ENCODE measurements around the gene DAGLA. TPM values are rescaled to one million over a fixed set of nuclear protein-coding genes. Genes with fewer than 3 reads are reported as not detected.

The DAGLA gene
- total and polyA plus RNA-seq, 12 donors: 0.44 to 4.2 (median 2.3) TPM

DNA sequence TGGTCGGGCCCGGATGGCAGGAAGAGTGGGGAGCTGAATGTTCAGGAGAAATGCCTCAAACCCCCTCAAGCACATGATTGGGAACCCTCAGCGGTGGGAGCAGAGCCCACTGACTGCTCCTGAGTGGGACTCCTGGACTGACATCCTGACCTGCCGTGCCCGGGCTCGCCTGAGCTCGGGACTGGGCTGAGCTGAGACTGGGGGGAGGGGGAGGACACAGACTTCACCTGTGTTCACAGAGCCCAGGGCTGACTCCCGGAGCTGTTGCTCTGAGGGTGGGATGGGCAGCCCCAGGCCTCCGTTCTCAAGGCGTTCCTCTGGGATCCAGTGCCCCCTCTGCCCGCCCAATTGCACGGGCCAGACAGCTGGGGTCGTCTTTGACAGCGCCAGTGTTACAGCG, 24.6 kb downstream of the DAGLA start:
- Histone ChIP-seq H3K9me3 (replicated peaks in 1 of 3) (no peaks in the 10 kb centered on the region), H3K27me3 (no peaks in the 10 kb centered on the region), H3K4me3 (no peak overlapping the region), H3K27ac (no peak overlapping the region), H3K36me3 (replicated peaks in 1 of 2) (no peaks in the 10 kb centered on the region), H3K4me1 (replicated peaks in 1 of 2) (peaks cover 7 to 15% of the 10 kb centered on the region in 2 donors)
- 88 to 93% (median 92%) methylated on average over 9 to 15 of the region's 15 CpGs for WGBS, 4 donors
- TF ChIP-seq POLR2A (IDR thresholded peaks at IDR 0.05) (no peak), CTCF (IDR thresholded peaks at IDR 0.05) (no peak)
- DNase-seq: no peak
- intact Hi-C loops (cut with DNase I): no loop called here

- Histone ChIP-seq H3K27me3 (no peaks in the 10 kb centered on the region), H3K9me3 (replicated peaks in 1 of 3) (no peaks in the 10 kb centered on the region), H3K4me1 (replicated peaks in 1 of 2) (no peaks in the 10 kb centered on the region), H3K27ac (no peak overlapping the region), H3K36me3 (replicated peaks in 1 of 2) (no peaks in the 10 kb centered on the region), H3K4me3 (no peak overlapping the region)
- TF ChIP-seq POLR2A (IDR thresholded peaks at IDR 0.05) (no peak), CTCF (IDR thresholded peaks at IDR 0.05) (no peak)
- intact Hi-C loops (cut with DNase I): no loop called here
- WGBS, 4 donors: 83 to 89% (median 86%) methylated on average over 10 to 27 of the region's 27 CpGs
- DNase-seq: no peak
These were observed 26.5 kb downstream of the DAGLA start for GRCh38 chr11:61706452-61707400.

DNA sequence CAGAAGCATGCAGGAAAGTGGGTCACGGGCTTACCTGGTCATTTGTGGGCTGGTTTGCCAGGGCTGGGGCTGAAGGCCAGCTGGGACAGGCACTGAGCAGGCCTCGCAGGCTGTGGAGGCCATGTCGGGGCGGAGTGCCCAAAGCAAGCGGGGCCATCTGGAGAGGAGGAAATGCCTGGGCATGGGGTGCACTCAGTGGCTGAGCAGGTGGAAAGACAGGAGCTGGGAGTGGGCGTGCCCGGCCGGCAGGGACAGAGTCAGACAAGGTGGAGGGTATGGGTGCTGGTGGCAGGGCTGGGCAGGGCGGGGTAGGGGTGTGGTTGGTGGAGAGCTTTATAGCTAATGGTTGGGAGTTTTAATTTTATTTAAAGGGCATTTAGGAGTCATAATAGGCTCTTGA, 27.4 kb downstream of the DAGLA start:
- TF ChIP-seq CTCF (IDR thresholded peaks at IDR 0.05) (no peak), POLR2A (IDR thresholded peaks at IDR 0.05) (no peak)
- 88 to 97% (median 91%) methylated on average over 9 of the region's 9 CpGs for WGBS, 4 donors
- no peak overlapping the region for H3K27ac ChIP-seq

GRCh38 chr11:61709110-61709509, 28.9 kb downstream of the DAGLA start:
- H3K36me3 ChIP-seq (replicated peaks in 1 of 2): no peaks in the 10 kb centered on the region
- no peaks in the 10 kb centered on the region for H3K9me3 ChIP-seq (replicated peaks in 1 of 3)
- no peaks in the 10 kb centered on the region for H3K27me3 ChIP-seq
- H3K4me3 ChIP-seq: no peak overlapping the region
- intact Hi-C loops (cut with DNase I): no loop called here
- no peak overlapping the region for H3K27ac ChIP-seq
- no peak for TF ChIP-seq CTCF (IDR thresholded peaks at IDR 0.05)
- no peak for TF ChIP-seq POLR2A (IDR thresholded peaks at IDR 0.05)
- no peaks in the 10 kb centered on the region for H3K4me1 ChIP-seq (replicated peaks in 1 of 2)
- WGBS, 4 donors: 92 to 97% (median 95%) methylated on average over 7 of the region's 7 CpGs
- DNase-seq: no peak

More for the DNA sequence above, 27.4 kb downstream of the DAGLA start:
- no peaks in the 10 kb centered on the region for H3K9me3 ChIP-seq (replicated peaks in 1 of 3)
- H3K4me1 ChIP-seq (replicated peaks in 1 of 2): no peaks in the 10 kb centered on the region
- no peak for DNase-seq
- intact Hi-C loops (cut with DNase I): no loop called here
- no peak overlapping the region for H3K4me3 ChIP-seq
- no peaks in the 10 kb centered on the region for H3K36me3 ChIP-seq (replicated peaks in 1 of 2)
- no peaks in the 10 kb centered on the region for H3K27me3 ChIP-seq
